NCI-H446 treated with DMSO at 0.1 percent for 48 hours (cell line): ENCODE measurements around the gene IFNG.

Experiments used
- DNase-seq: peaks from one replicate; lab custom pipeline; 2025; lab: John Stamatoyannopoulos, UW

Gene IFNG

GRCh38 chr12:68115281-68115680 is 44.3 kb downstream of the IFNG start:
- DNase-seq: no peak

- no peak for DNase-seq
These were observed 44.9 kb downstream of the IFNG start for GRCh38 chr12:68114606-68115005.

GRCh38 chr12:68113644-68114043 is 45.9 kb downstream of the IFNG start:
- DNase-seq: no peak

GRCh38 chr12:68111995-68112394 is 47.5 kb downstream of the IFNG start:
- no peak for DNase-seq

DNA sequence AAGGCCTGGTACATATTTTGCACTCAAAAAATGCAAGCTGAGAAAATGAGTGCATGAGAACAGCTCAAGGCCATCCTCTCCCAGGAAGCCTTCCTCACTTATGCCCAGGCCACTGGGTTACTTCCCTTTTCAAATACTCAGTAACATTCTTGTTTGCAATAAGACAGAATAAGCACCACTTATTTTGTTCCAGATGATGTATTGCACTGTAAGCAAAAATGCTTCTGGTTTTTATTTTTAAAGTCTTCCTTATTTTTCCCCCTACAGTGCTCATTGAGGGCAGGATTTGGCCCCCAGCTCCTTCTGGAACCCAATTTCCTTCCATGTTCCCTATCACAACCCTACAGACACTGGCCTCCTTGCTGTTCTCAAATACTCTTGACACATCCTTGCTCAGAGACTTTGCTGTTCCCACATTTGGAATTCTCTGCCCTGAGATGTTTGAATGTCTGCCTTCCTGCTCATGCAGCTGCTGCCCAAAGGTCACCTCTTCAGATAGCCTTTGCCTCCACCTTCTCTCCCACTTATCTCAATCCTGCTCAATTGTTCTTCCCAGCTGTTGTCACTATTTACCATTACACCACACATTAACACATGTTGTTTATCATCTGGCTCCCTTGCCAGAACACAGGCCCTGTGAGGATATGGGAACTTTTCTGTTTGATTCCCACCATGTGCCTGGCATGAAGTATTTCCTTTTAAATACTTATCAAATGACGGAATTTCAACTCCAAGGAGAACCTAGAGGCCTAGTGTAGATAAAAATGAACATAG is 49.9 kb downstream of the IFNG start:
- no peak for DNase-seq

- DNase-seq: no peak
These were observed 50.5 kb downstream of the IFNG start for GRCh38 chr12:68109001-68109400.

GRCh38 chr12:68106660-68107059 is 52.9 kb downstream of the IFNG start:
- DNase-seq: no peak

GRCh38 chr12:68106160-68106559 is 53.4 kb downstream of the IFNG start:
- DNase-seq: no peak
